NCI-H2196 treated with DMSO at 0.1 percent for 48 hours (cell line): ENCODE results near the gene PRKG1.

ENCODE experiments used
- DNase-seq: peaks from one replicate; lab custom pipeline; 2025; ENCODE audit not compliant: unreplicated experiment; lab: John Stamatoyannopoulos, UW

PRKG1 gene

DNA sequence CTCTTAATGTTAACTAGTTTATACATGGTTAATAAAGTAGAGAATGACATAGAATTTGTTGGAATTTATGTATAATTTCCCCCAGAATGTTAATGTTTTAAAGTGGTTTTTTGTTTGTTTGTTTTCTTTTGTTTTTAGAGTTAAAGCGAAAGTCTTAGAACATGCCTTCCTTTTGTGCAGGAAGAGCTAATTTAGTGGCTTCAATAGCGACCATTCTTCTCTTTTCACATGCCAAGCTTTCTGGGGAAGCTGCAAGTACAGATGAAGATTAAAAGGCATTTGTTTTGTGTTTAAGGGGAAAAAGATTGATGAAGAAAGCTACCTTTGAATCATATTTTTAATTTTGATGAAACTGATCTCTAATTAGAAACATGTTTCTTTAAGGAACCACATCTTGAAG is 881.4 kb downstream of the PRKG1 start:
- DNase-seq: no peak

DNA sequence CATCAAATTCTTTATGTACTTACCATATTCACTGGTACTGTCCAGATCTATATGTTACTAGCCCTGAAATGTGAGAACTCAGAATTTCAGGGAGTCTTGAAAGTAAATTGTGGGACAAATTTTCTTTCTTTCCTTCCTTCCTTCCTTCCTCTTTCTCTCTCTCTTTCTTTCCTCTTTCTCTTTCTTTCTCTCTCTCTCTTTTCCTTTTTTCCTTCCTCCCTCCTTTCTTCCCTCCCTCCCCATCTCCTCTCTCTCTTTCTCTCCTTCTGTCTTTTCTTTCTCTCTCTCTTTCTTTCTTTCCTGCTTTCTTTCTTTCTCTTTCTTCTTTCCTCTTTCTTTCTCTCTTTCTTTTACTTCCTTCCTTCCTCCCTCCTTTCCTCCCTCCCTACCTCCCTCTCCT is 882.5 kb downstream of the PRKG1 start:
- no peak for DNase-seq

- DNase-seq: no peak
These were observed 886.2 kb downstream of the PRKG1 start for GRCh38 chr10:51960494-51960895.

- DNase-seq: no peak
These were observed 887.1 kb downstream of the PRKG1 start for GRCh38 chr10:51961401-51961800.

DNA sequence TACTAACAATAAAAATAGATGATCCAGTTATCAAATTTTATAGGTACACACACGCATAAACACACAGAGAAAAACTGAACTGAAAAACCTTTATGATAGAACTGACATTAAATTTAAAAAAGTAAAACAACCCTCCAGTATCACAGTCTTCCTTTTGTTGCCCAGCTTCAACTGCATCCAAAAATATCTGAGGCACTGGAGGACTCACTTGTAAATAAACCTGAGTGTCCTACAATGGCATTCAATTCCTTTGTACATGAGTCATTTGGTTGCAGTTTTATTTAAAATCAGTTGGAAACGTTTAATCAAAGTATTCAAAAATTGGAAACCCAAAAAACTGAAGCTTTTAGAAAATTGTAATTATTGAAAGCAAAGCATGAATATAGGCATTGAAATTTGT is 890.3 kb downstream of the PRKG1 start:
- no peak for DNase-seq

- no peak for DNase-seq
These were observed 891.2 kb downstream of the PRKG1 start for GRCh38 chr10:51965451-51965850.

DNA sequence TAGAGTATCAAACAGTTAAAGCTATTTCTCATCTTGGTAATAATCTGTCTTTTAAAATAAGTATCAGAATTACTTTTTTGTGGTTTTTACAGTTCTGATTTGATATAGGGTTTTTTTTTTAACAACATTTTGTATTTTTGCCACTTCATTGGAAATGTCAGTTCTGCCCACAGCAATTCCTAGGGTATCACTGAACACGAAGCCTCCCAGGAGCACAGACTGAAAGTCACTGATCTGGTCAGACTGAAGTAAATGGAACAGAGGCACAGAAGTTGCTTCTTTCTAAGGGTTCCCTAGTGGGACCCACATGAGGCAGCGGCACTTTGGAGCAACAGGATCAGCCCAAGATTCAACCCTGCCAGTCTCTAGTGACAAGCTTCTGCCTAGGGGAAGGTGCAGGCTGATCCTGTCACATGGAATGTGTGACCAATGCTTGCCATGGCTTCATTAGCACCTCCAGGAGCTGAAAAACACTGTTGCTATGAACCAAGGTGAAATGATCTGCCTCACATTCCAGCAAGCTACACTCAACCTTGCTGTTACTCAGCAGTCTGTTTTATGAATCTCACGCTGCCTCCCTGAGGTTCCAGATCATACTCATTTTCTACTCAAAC is 898.6 kb downstream of the PRKG1 start:
- DNase-seq: no peak

GRCh38 chr10:51980752-51981151 is 906.5 kb downstream of the PRKG1 start:
- DNase-seq: no peak

GRCh38 chr10:51981731-51982130 is 907.4 kb downstream of the PRKG1 start:
- DNase-seq: no peak

GRCh38 chr10:51983481-51983880 is 909.2 kb downstream of the PRKG1 start:
- no peak for DNase-seq

GRCh38 chr10:51985336-51985735 is 911.0 kb downstream of the PRKG1 start:
- no peak for DNase-seq

GRCh38 chr10:51986516-51986915 is 912.2 kb downstream of the PRKG1 start:
- DNase-seq: no peak

- no peak for DNase-seq
These were observed 919.2 kb downstream of the PRKG1 start for GRCh38 chr10:51993475-51993874.

- DNase-seq: no peak
These were observed 924.8 kb downstream of the PRKG1 start for GRCh38 chr10:51999096-51999495.

DNA sequence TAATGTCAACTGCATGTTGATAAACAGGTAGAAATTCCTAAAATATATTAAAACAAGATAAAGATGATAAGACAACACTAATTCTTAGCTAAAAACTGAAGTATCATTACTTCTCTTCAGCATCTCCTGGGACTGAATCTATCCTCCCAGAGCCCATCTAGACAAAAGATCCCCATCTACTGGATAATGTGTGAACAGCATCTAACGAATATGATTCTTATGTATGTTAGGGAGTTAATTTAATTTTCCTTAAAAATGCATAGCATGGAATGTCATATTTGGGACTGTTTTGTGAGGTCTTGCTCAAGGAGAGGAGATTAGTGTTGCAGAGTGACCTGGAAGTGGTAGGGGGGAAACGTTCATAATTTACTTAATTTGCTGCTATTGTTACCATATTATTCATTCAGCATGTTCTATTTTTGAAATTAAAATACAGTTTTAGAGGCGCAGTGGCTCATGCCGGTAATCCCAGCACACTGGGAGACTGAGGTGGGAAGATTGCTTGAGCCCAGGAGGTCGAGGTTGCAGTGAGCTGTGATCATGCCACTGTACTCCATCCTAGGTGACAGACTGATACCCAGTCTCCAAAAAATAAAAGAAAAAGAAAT is 930.2 kb downstream of the PRKG1 start:
- no peak for DNase-seq

GRCh38 chr10:52007091-52007490 is 932.8 kb downstream of the PRKG1 start:
- DNase-seq: no peak

- no peak for DNase-seq
These were observed 936.8 kb downstream of the PRKG1 start for GRCh38 chr10:52011118-52011517.

- no peak for DNase-seq
These were observed 944.8 kb downstream of the PRKG1 start for GRCh38 chr10:52019077-52019555.

- no peak for DNase-seq
These were observed 945.4 kb downstream of the PRKG1 start for GRCh38 chr10:52019656-52020055.

- no peak for DNase-seq
These were observed 945.9 kb downstream of the PRKG1 start for GRCh38 chr10:52020173-52020572.

DNA sequence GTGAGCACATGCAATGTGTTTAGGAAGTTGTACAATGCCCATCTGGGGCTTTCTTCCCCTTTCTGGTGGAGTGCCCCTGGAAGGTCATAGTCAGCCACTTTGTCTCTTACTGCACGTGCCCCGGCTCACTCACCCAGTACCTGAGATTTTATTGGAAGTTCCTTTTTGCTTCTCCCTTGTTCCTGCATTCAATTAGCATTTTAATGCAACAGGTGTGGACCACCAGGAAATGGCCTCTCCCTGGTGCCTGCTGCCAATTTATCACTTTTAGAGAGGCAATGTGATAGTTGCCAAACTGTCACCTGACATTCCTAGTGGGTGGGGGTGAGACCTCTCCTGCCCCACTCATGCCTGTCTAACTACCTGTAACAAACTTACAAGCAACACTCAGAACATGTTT is 946.4 kb downstream of the PRKG1 start:
- no peak for DNase-seq

DNA sequence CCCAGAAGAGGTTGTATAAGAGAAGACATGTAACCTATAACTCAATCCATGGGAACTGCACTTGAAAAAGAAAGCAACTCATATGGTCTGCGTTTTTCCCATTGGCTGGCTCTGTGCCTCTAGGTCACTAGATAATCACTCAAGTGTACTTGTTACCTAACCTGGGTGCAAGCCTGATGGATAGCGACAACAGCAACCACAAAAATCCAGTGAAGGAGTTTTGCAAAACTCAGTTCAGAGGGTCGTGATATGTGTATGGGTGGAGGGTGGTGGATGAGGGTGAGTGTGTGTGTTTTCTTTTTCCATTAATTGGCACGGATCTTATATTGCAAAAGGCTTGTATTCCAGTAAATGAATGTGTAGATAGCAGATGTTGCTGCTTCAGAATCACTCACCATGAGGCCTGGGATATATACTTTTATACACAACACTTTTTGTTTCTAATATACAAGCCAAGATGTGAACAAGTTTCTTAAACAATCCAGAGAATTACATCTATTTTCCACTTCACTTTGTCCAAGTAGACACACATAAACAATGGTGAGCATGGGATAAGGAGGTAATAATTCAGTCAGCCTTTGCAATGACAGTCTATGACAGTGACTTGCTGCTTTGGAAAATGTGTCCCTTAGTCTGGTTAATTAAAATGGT is 952.9 kb downstream of the PRKG1 start:
- no peak for DNase-seq

DNA sequence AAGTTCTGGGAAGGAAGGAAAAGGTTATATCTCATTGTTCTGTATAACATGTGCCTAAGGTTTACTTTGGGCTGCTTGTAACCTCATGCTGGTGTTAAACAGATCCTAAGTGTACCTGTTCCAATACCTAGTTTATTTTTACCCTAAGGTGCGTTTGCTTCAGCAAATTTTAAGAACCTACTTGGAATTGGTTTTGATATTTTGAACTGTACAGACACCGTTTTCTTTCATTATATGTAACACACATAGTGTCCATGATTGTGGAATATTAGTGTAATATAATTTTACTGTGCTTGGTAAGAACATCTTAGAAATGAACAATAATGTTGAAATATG is 954.2 kb downstream of the PRKG1 start:
- no peak for DNase-seq
